Thymus (tissue), 14 donors: ENCODE results near the gene CASP4. TPM values are rescaled to one million over a fixed set of nuclear protein-coding genes. Genes with fewer than 3 reads are reported as not detected.

Experiments
- DNase-seq, 9 donors: peaks; one replicate each; pipeline ENCODE4 v3.0.0-alpha.2; 2013; ENCODE audit warnings: low spot score in 9 of 9, low read depth in 6 of 9, missing footprints in 1 of 9
- H3K27ac ChIP-seq, 2 donors: one replicate each; pipeline ENCODE4 v1.5.1; 2013; ENCODE audit warnings: control low read depth in 1 of 2, low read depth in 1 of 2, low read length in 1 of 2, mild to moderate bottlenecking in 1 of 2, moderate library complexity in 1 of 2
- H3K27me3 ChIP-seq, 2 donors: one replicate each; pipeline ENCODE4 v1.5.1; 2013; ENCODE audit warnings: low read length in 1 of 2; ENCODE audit not compliant: control insufficient read depth in 2 of 2, insufficient read depth in 1 of 2
- H3K36me3 ChIP-seq, 2 donors: one replicate each; pipeline ENCODE4 v1.5.1; 2013; ENCODE audit warnings: low read length in 1 of 2, mild to moderate bottlenecking in 1 of 2, moderate library complexity in 1 of 2; ENCODE audit not compliant: control insufficient read depth in 2 of 2, insufficient read depth in 2 of 2
- H3K4me1 ChIP-seq, 2 donors: one replicate each; pipeline ENCODE4 v1.5.1; 2013; ENCODE audit warnings: low read length in 2 of 2; ENCODE audit not compliant: control insufficient read depth in 2 of 2, insufficient read depth in 2 of 2
- H3K4me3 ChIP-seq, 2 donors: one replicate each; pipeline ENCODE4 v1.5.1; 2013; ENCODE audit warnings: low read length in 2 of 2, control low read depth in 1 of 2, mild to moderate bottlenecking in 1 of 2
- H3K9me3 ChIP-seq, 2 donors: one replicate each; pipeline ENCODE4 v1.5.1; 2013; ENCODE audit warnings: low read length in 1 of 2, mild to moderate bottlenecking in 1 of 2; ENCODE audit not compliant: control insufficient read depth in 2 of 2, insufficient read depth in 1 of 2
- WGBS: extraction: QIAGEN DNeasy Blood & Tissue Kit; methylation state at CpG from one replicate; pipeline ENCODE4 v1.1.7; 2013; 5-methylcytosine and 5-hydroxymethylcytosine counted together
- long read RNA-seq, 10 donors: transcript quantifications; one replicate each; lab custom pipeline, GENCODE V29; 2026
- polyA plus RNA-seq: library from polyadenylated mRNA; stranded (reverse); fragments of 200-250 nt; gene quantifications from one replicate; pipeline ENCODE4 v1.2.3, GENCODE V29; 2013
- total RNA-seq: library from RNA; stranded (reverse); fragments of 120-200 nt; gene quantifications from one replicate; pipeline ENCODE4 v1.2.4, GENCODE V29; 2013
- donor health status: healthy.

CASP4 gene
- total RNA-seq: 82.6 TPM
- polyA plus RNA-seq: 95.6 TPM
- long read RNA-seq, donor 1, partial matches to known transcripts: 0 of 3 reads
- long read RNA-seq, donor 1, other reads (novel, unspliced or antisense): 0 of 3 reads
- long read RNA-seq, donor 2: 0 reads
- long read RNA-seq, donor 3, transcript CASP4-203 (9 exons, 2,158 nt): major isoform, 14 of 29 reads
- long read RNA-seq, donor 3, transcript CASP4-208 (3 exons, 481 nt): minor isoform, 7 of 29 reads
- long read RNA-seq, donor 3, partial matches to known transcripts: 6 of 29 reads
- long read RNA-seq, donor 3, other reads (novel, unspliced or antisense): 0 of 29 reads
- long read RNA-seq, donor 4, transcript CASP4-203 (9 exons, 2,158 nt): major isoform, 9 of 18 reads
- long read RNA-seq, donor 4, partial matches to known transcripts: 5 of 18 reads
- long read RNA-seq, donor 4, other reads (novel, unspliced or antisense): 0 of 18 reads
- long read RNA-seq, donor 5, transcript CASP4-208 (3 exons, 481 nt): minor isoform, 7 of 29 reads
- long read RNA-seq, donor 5, transcript CASP4-203 (9 exons, 2,158 nt): major isoform, 15 of 29 reads
- long read RNA-seq, donor 5, partial matches to known transcripts: 6 of 29 reads
- long read RNA-seq, donor 5, other reads (novel, unspliced or antisense): 0 of 29 reads
- long read RNA-seq, donor 6, transcript CASP4-203 (9 exons, 2,158 nt): major isoform, 18 of 21 reads
- long read RNA-seq, donor 6, partial matches to known transcripts: 0 of 21 reads
- long read RNA-seq, donor 6, other reads (novel, unspliced or antisense): 0 of 21 reads
- long read RNA-seq, donor 7, transcript CASP4-203 (9 exons, 2,158 nt): major isoform, 17 of 33 reads
- long read RNA-seq, donor 7, partial matches to known transcripts: 11 of 33 reads
- long read RNA-seq, donor 7, other reads (novel, unspliced or antisense): 0 of 33 reads
- long read RNA-seq, donor 8, partial matches to known transcripts: 0 of 3 reads
- long read RNA-seq, donor 8, other reads (novel, unspliced or antisense): 0 of 3 reads
- long read RNA-seq, donor 9, transcript CASP4-203 (9 exons, 2,158 nt): major isoform, 6 of 6 reads
- long read RNA-seq, donor 9, partial matches to known transcripts: 0 of 6 reads
- long read RNA-seq, donor 9, other reads (novel, unspliced or antisense): 0 of 6 reads
- long read RNA-seq, donor 10, transcript CASP4-203 (9 exons, 2,158 nt): major isoform, 9 of 10 reads
- long read RNA-seq, donor 10, partial matches to known transcripts: 0 of 10 reads
- long read RNA-seq, donor 10, other reads (novel, unspliced or antisense): 0 of 10 reads

GRCh38 chr11:104968355-104968855, at the start of gene CASP4:
Gene CASP4, minus strand, starts transcription at chr11:104968574. Its CDS starts 49 bp downstream, at chr11:104968525.
- 1% methylated on average over 4 of the region's 4 CpGs for WGBS
- H3K36me3 ChIP-seq: no peaks in the 10 kb centered on the region
- peak; percentile 18 to 77 (median 34) for DNase-seq
- H3K4me3 ChIP-seq: peak within 1 kb of the TSS; percentile 56 to 64
- peak within 1 kb of the TSS; percentile 66 to 75 for H3K27ac ChIP-seq
- peaks cover 1 to 4% of the 10 kb centered on the region in 2 donors for H3K9me3 ChIP-seq
- no peaks in the 10 kb centered on the region for H3K27me3 ChIP-seq
- peaks cover 0 to 5% of the 10 kb centered on the region in 2 donors for H3K4me1 ChIP-seq

DNA sequence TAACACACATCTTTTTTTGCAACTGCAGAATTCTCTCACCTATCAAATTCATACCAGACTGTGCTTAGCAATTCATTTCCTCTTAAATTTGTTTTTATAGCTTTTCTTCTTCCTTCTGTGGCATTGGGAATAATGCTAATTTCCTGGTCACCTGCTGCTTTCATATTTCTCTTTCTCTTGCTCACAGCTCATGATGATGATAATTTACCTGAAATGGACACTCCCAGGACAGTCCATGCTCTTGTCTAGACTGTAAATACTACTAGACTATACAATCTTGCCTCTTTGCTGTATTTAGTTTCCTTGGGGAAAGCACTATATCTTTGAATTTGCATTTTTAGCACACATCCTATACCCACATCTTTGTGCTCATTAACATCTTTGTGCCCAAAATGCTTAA, 39.1 kb upstream of the CASP4 start:
- Histone ChIP-seq H3K9me3 (no peaks in the 10 kb centered on the region), H3K4me1 (no peaks in the 10 kb centered on the region), H3K27me3 (no peaks in the 10 kb centered on the region), H3K27ac (no peak overlapping the region), H3K4me3 (no peak overlapping the region), H3K36me3 (no peaks in the 10 kb centered on the region)
- no peak for DNase-seq

GRCh38 chr11:105005451-105005845, 37.1 kb upstream of the CASP4 start:
- Histone ChIP-seq H3K9me3 (no peaks in the 10 kb centered on the region), H3K4me3 (no peak overlapping the region), H3K36me3 (no peaks in the 10 kb centered on the region), H3K4me1 (no peaks in the 10 kb centered on the region), H3K27me3 (no peaks in the 10 kb centered on the region), H3K27ac (no peak overlapping the region)
- no peak for DNase-seq
- WGBS: 96% methylated on average over 3 of the region's 3 CpGs

DNA sequence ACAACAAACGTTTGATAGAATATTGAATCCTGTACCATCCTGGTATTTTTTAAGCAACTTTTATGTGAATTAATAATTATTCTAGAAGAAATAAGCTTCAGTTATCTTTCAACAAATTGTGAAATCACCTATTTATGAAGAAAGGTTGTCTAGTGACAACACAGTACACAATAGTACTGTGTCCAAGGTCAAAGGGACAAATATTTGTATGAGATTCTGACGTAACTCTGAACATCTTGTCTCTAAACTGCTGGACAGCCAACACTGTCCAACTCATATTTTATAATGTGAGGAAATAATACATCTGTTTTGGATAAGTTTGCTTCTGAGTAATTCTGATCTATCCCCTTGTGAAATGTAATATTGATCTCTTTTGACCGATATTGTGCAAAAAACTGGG, 35.6 kb upstream of the CASP4 start:
- no peak overlapping the region for H3K27ac ChIP-seq
- DNase-seq: no peak
- H3K4me3 ChIP-seq: no peak overlapping the region
- 96% methylated on average over 3 of the region's 3 CpGs for WGBS
- H3K9me3 ChIP-seq: no peaks in the 10 kb centered on the region
- H3K36me3 ChIP-seq: no peaks in the 10 kb centered on the region
- no peaks in the 10 kb centered on the region for H3K27me3 ChIP-seq
- H3K4me1 ChIP-seq: no peaks in the 10 kb centered on the region

- Histone ChIP-seq H3K9me3 (no peaks in the 10 kb centered on the region), H3K27ac (no peak overlapping the region), H3K4me3 (no peak overlapping the region), H3K27me3 (no peaks in the 10 kb centered on the region), H3K4me1 (no peaks in the 10 kb centered on the region), H3K36me3 (no peaks in the 10 kb centered on the region)
- WGBS: 89% methylated on average over 2 of the region's 2 CpGs
- no peak for DNase-seq
Measured at GRCh38 chr11:105003151-105003550, 34.8 kb upstream of the CASP4 start.

GRCh38 chr11:105000797-105001196, 32.4 kb upstream of the CASP4 start:
- H3K4me1 ChIP-seq: no peaks in the 10 kb centered on the region
- H3K9me3 ChIP-seq: no peaks in the 10 kb centered on the region
- no peak overlapping the region for H3K27ac ChIP-seq
- no peak overlapping the region for H3K4me3 ChIP-seq
- WGBS: 91% methylated on average over 7 of the region's 7 CpGs
- DNase-seq: peak in 7 of 9 donors; percentile 5 to 35 (median 9)
- no peaks in the 10 kb centered on the region for H3K27me3 ChIP-seq
- H3K36me3 ChIP-seq: no peaks in the 10 kb centered on the region

GRCh38 chr11:105000167-105000566, 31.8 kb upstream of the CASP4 start:
- no peak overlapping the region for H3K4me3 ChIP-seq
- H3K4me1 ChIP-seq: no peaks in the 10 kb centered on the region
- 97% methylated on average over 5 of the region's 5 CpGs for WGBS
- H3K27me3 ChIP-seq: no peaks in the 10 kb centered on the region
- no peaks in the 10 kb centered on the region for H3K36me3 ChIP-seq
- DNase-seq: no peak
- no peaks in the 10 kb centered on the region for H3K9me3 ChIP-seq
- H3K27ac ChIP-seq: no peak overlapping the region

DNA sequence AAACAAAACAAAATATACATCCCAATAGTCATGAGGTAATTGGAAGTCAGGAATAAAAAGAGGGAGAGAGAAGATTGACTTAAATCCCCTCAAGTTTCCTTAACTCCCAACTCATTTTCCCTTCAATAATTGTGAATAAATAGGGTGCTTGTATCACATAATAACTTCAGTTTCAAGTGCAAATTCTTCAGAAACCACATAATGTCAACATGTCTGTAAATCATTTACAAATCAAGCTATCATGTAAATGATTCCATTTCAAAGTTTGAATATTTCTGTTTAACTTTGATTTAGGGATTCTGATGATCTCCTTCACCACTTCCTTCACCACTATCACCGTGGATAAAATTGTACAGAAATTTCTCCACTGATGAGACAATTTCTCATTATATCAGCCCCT, 31.3 kb upstream of the CASP4 start:
- no peak overlapping the region for H3K4me3 ChIP-seq
- no peaks in the 10 kb centered on the region for H3K36me3 ChIP-seq
- H3K27ac ChIP-seq: no peak overlapping the region
- DNase-seq: no peak
- WGBS: 67% methylated on average over 1 of the region's 1 CpG
- no peaks in the 10 kb centered on the region for H3K9me3 ChIP-seq
- H3K27me3 ChIP-seq: no peaks in the 10 kb centered on the region
- H3K4me1 ChIP-seq: no peaks in the 10 kb centered on the region
